ENCODE measurements around the gene PIGC.

DNA sequence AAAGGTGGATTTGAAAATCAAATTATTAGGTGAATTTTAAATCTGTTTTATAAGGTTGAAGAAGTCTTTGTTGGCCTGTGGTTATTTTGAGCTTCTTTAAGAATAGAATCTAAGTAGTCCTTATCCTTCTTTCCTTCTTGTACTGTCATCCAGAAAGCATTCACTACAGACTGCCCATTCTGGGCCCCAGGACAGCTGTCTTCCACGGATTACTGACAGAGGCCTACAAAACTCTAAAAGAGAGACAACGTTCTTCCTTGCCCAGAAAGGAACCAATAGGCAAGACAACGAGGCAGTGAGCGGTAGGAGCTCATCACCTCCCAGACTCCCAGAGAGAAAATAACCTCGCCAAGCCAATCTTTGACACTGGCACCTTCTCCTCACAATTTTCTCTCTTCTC lies 24.4 kb upstream of the PIGC start:
- TF ChIP-seq, protein P1, sequence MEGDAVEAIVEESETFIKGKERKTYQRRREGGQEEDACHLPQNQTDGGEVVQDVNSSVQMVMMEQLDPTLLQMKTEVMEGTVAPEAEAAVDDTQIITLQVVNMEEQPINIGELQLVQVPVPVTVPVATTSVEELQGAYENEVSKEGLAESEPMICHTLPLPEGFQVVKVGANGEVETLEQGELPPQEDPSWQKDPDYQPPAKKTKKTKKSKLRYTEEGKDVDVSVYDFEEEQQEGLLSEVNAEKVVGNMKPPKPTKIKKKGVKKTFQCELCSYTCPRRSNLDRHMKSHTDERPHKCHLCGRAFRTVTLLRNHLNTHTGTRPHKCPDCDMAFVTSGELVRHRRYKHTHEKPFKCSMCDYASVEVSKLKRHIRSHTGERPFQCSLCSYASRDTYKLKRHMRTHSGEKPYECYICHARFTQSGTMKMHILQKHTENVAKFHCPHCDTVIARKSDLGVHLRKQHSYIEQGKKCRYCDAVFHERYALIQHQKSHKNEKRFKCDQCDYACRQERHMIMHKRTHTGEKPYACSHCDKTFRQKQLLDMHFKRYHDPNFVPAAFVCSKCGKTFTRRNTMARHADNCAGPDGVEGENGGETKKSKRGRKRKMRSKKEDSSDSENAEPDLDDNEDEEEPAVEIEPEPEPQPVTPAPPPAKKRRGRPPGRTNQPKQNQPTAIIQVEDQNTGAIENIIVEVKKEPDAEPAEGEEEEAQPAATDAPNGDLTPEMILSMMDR (IDR thresholded peaks at IDR 0.05): no peak
- no peak for TF ChIP-seq POLR2A (IDR thresholded peaks at IDR 0.05)

Data from thyroid gland (tissue), 4 donors.